BLaER1 (cell line): ENCODE results near the gene CAMKK2.
"Not testable (repeated sequence)": the region's sequence is repeated elsewhere in the genome, so short reads cannot be mapped to it uniquely, and the experiment has no call there.

Experiments used
- H3K27ac ChIP-seq: shearing (Covaris generic); formaldehyde crosslinking; 2 replicates; pipeline ENCODE4 v1.8.1; 2022
- H3K27me3 ChIP-seq: shearing (Covaris generic); formaldehyde crosslinking; 2 replicates; pipeline ENCODE4 v1.8.1; 2022
- H3K36me3 ChIP-seq: shearing (Covaris generic); formaldehyde crosslinking; 2 replicates; pipeline ENCODE4 v1.8.1; 2022
- H3K4me1 ChIP-seq: shearing (Covaris generic); formaldehyde crosslinking; 2 replicates; pipeline ENCODE4 v1.8.1; 2022
- H3K4me2 ChIP-seq: shearing (Covaris generic); formaldehyde crosslinking; 2 replicates; pipeline ENCODE4 v1.8.1; 2022
- H3K4me3 ChIP-seq: shearing (Covaris generic); formaldehyde crosslinking; 2 replicates; pipeline ENCODE4 v1.8.1; 2022
- H3K9ac ChIP-seq: shearing (Covaris generic); formaldehyde crosslinking; 2 replicates; pipeline ENCODE4 v1.8.1; 2022
- H3K9me3 ChIP-seq: shearing (Covaris generic); formaldehyde crosslinking; 2 replicates; pipeline ENCODE4 v1.8.1; 2022
- H4K20me1 ChIP-seq: shearing (Covaris generic); formaldehyde crosslinking; 2 replicates; pipeline ENCODE4 v1.8.1; 2022
- Cebpa-rat ChIP-seq: shearing (Covaris generic); IDR thresholded peaks from 2 replicates; pipeline ENCODE4 v1.8.1; 2022

The CAMKK2 gene

GRCh38 chr12:121264951-121265515 lies 31.5 kb downstream of the CAMKK2 start:
- H3K4me3 ChIP-seq = no peak overlapping the region
- no peak overlapping the region for H3K27ac ChIP-seq
- peaks cover 20% of the 10 kb centered on the region; the same call in 1 of the 2 replicates for H4K20me1 ChIP-seq
- no peak overlapping the region for H3K9ac ChIP-seq
- H3K4me1 ChIP-seq = no peaks in the 10 kb centered on the region
- TF ChIP-seq Cebpa-rat = no peak
- H3K4me2 ChIP-seq = no peak overlapping the region
- H3K27me3 ChIP-seq = no peaks in the 10 kb centered on the region
- peaks cover 100% of the 10 kb centered on the region for H3K36me3 ChIP-seq
- H3K9me3 ChIP-seq = no peaks in the 10 kb centered on the region

GRCh38 chr12:121264135-121264534 lies 32.4 kb downstream of the CAMKK2 start:
- Histone ChIP-seq H3K27me3 (no peaks in the 10 kb centered on the region), H3K9me3 (no peaks in the 10 kb centered on the region), H3K4me2 (no peak overlapping the region), H3K4me3 (no peak overlapping the region), H3K9ac (no peak overlapping the region), H4K20me1 (peaks cover 19% of the 10 kb centered on the region; the same call in 1 of the 2 replicates), H3K27ac (no peak overlapping the region), H3K4me1 (no peaks in the 10 kb centered on the region), H3K36me3 (peaks cover 100% of the 10 kb centered on the region)
- TF ChIP-seq Cebpa-rat = no peak

GRCh38 chr12:121263206-121263935 lies 33.1 kb downstream of the CAMKK2 start:
- no peak for TF ChIP-seq Cebpa-rat
- H3K9me3 ChIP-seq = no peaks in the 10 kb centered on the region
- no peak overlapping the region for H3K27ac ChIP-seq
- no peak overlapping the region for H3K4me3 ChIP-seq
- H3K36me3 ChIP-seq = peaks cover 100% of the 10 kb centered on the region
- H3K27me3 ChIP-seq = no peaks in the 10 kb centered on the region
- peaks cover 11% of the 10 kb centered on the region; the same call in 1 of the 2 replicates for H4K20me1 ChIP-seq
- H3K9ac ChIP-seq = no peak overlapping the region
- no peaks in the 10 kb centered on the region for H3K4me1 ChIP-seq
- no peak overlapping the region for H3K4me2 ChIP-seq

- no peaks in the 10 kb centered on the region for H3K9me3 ChIP-seq
- H3K9ac ChIP-seq = no peak overlapping the region
- no peak overlapping the region for H3K4me3 ChIP-seq
- peaks cover 9% of the 10 kb centered on the region; the same call in 1 of the 2 replicates for H4K20me1 ChIP-seq
- H3K27me3 ChIP-seq = no peaks in the 10 kb centered on the region
- H3K4me1 ChIP-seq = no peaks in the 10 kb centered on the region
- H3K36me3 ChIP-seq = peaks cover 99% of the 10 kb centered on the region
- no peak overlapping the region for H3K27ac ChIP-seq
- TF ChIP-seq Cebpa-rat = no peak
- H3K4me2 ChIP-seq = no peak overlapping the region
Measured at GRCh38 chr12:121261398-121261797, 35.1 kb downstream of the CAMKK2 start.

- H3K9ac ChIP-seq = no peak overlapping the region
- no peak overlapping the region for H3K4me2 ChIP-seq
- no peaks in the 10 kb centered on the region for H3K27me3 ChIP-seq
- no peak overlapping the region for H3K4me3 ChIP-seq
- H3K27ac ChIP-seq = no peak overlapping the region
- no peaks in the 10 kb centered on the region for H3K4me1 ChIP-seq
- H3K9me3 ChIP-seq = no peaks in the 10 kb centered on the region
- TF ChIP-seq Cebpa-rat = no peak
- peaks cover 96% of the 10 kb centered on the region for H3K36me3 ChIP-seq
- peaks cover 6% of the 10 kb centered on the region; the same call in 1 of the 2 replicates for H4K20me1 ChIP-seq
Measured at GRCh38 chr12:121260091-121260490, 36.4 kb downstream of the CAMKK2 start.

- H3K27me3 ChIP-seq = no peaks in the 10 kb centered on the region
- H3K9me3 ChIP-seq = no peaks in the 10 kb centered on the region
- no peak overlapping the region for H3K4me2 ChIP-seq
- H3K4me3 ChIP-seq = no peak overlapping the region
- 0 out of 2 replicates have a peak, but pooled peaks cover 5% of the 10 kb centered on the region for H4K20me1 ChIP-seq
- no peak overlapping the region for H3K27ac ChIP-seq
- no peak for TF ChIP-seq Cebpa-rat
- peaks cover 95% of the 10 kb centered on the region for H3K36me3 ChIP-seq
- no peak overlapping the region for H3K9ac ChIP-seq
- H3K4me1 ChIP-seq = no peaks in the 10 kb centered on the region
Measured at GRCh38 chr12:121259074-121259473, 37.4 kb downstream of the CAMKK2 start.

GRCh38 chr12:121257704-121258449 lies 38.6 kb downstream of the CAMKK2 start:
- H3K9ac ChIP-seq, H3K27me3 ChIP-seq, H3K9me3 ChIP-seq, H3K4me3 ChIP-seq, H3K4me2 ChIP-seq, H3K27ac ChIP-seq, H3K4me1 ChIP-seq, H4K20me1 ChIP-seq: not testable (repeated sequence)
- peaks cover 95% of the 10 kb centered on the region for H3K36me3 ChIP-seq

- no peak for TF ChIP-seq Cebpa-rat
- H3K9ac ChIP-seq = no peak overlapping the region
- H4K20me1 ChIP-seq = no peaks in the 10 kb centered on the region
- no peaks in the 10 kb centered on the region for H3K27me3 ChIP-seq
- peaks cover 95% of the 10 kb centered on the region for H3K36me3 ChIP-seq
- H3K4me1 ChIP-seq = no peaks in the 10 kb centered on the region
- no peak overlapping the region for H3K4me2 ChIP-seq
- H3K27ac ChIP-seq = no peak overlapping the region
- no peak overlapping the region for H3K4me3 ChIP-seq
- H3K9me3 ChIP-seq = no peaks in the 10 kb centered on the region
Measured at GRCh38 chr12:121255433-121255832, 41.1 kb downstream of the CAMKK2 start.

GRCh38 chr12:121253638-121254335 lies 42.7 kb downstream of the CAMKK2 start:
- Histone ChIP-seq H3K27me3 (no peaks in the 10 kb centered on the region), H3K9ac (no peak overlapping the region), H4K20me1 (no peaks in the 10 kb centered on the region), H3K36me3 (peaks cover 95% of the 10 kb centered on the region), H3K9me3 (no peaks in the 10 kb centered on the region), H3K4me2 (no peak overlapping the region), H3K4me3 (no peak overlapping the region), H3K27ac (no peak overlapping the region), H3K4me1 (no peaks in the 10 kb centered on the region)
- TF ChIP-seq Cebpa-rat = no peak
